GM11168 (cell line): ENCODE results near the gene VIM.
"Not testable (repeated sequence)": the region's sequence is repeated elsewhere in the genome, so short reads cannot be mapped to it uniquely, and the experiment has no call there.

Experiments used
- in situ Hi-C: fragments of 300-500 bp; cut with MboI; formaldehyde crosslinking; loops from one replicate; pipeline ENCODE4 v1.12.0; 2022; ENCODE audit warnings: low sequenced_read_pairs; ENCODE audit not compliant: unreplicated experiment

VIM gene

DNA sequence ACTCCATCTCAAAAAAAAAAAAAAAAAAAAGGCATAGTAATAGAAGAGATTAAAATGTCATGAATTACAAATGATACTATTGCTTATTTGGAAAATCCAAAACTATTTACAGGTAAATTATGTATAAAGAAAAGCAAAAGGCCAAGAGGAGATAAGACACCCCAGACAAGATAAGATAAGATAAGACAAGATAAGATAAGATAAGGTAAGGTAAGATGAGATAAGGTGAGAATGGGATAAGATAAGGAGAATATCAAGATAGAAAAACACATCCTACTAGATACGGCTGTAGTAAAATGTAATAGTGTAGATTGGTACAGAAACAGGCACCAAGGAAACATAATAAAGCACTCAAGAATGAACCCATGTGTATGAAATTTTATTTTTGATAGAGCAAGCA is 20.9 kb downstream of the VIM start:
- in situ Hi-C loops: loop anchor here (5.0 to 25.0 kb wide), 2 partner anchors 392 to 812 kb away; partner anchors contain the start of gene PTER

DNA sequence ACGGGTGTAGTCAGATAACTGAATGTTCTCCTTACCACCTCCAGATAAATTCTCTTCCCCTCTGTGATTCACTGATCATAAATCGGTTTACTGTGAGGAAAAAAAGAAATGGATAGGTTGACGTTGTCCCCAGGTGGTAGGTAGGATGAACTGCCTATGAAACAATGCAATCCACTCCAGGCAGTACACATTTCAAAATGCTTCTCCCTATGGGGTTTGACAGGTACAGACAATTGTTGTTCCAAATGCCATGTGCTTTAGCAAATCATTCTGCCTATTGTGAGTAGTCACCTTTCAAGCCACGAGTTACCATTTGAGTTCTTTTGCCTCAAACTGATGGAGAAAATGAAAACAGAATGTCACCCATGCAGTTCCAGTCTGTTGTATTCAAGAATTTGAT is 21.8 kb downstream of the VIM start:
- in situ Hi-C loops: loop anchor here (5.0 to 25.0 kb wide), 2 partner anchors 393 to 813 kb away; partner anchors contain the start of gene PTER

DNA sequence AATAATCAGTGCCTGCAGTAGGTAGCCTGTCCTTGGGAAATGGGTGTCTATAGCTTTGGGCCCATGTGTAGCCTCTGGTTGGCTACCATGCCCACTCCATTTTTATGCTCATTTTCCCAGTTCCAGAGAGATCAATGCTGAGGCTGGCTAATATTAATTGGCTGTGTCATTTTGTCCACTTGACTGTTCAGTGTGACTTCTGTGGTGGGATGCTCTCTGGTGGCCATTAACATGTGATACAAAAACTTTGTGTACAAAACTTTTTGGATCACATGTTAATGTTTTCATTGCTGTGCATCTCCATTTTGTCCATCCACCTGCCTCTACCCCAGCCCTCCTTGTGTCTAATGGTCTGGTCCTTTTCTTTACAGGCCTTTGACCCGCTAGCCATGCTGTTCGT is 22.7 kb downstream of the VIM start:
- in situ Hi-C loops: no loop called here

DNA sequence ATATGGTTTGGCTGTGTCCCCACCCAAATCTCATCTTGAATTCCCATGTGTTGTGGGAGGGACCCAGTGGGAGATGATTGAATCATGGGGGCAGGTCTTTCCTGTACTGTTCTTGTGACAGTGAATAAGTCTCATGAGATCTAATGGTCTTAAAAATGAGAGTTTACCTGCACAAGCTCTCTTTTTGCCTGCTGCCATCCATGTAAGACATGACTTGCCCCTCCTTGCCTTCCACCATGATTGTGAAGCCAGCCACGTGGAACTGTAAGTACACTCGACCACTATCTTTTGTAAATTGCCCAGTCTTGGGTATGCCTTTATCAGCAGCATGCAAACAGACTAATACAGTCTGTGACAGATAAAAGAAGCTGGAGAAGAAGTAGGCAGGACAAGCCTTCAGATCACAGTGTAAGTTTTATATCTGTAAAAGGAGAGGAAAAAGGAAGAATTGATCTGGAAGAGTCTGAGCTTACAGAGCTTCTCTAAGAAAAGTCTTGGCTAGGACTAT is 26.6 kb downstream of the VIM start:
- in situ Hi-C loops: not testable (repeated sequence)

DNA sequence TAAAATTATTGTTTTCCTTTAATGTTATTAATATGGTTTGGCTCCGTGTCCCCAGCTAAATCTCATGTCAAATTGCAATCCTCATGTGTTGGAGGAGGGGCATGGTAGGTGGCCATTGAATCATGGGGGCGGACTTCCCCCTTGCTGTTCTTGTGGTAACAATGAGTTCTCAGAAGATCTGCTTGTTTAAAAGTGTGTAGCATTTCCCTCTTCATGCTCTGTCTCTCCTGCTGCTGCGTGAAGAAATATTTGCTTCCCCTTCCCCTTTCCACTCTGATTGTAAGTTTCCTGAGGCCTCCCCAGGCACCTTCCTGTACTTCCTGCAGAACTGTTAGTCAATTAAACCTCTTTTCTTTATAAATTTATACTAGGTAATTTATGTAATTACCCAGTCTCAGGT is 27.5 kb downstream of the VIM start:
- in situ Hi-C loops: no loop called here

DNA sequence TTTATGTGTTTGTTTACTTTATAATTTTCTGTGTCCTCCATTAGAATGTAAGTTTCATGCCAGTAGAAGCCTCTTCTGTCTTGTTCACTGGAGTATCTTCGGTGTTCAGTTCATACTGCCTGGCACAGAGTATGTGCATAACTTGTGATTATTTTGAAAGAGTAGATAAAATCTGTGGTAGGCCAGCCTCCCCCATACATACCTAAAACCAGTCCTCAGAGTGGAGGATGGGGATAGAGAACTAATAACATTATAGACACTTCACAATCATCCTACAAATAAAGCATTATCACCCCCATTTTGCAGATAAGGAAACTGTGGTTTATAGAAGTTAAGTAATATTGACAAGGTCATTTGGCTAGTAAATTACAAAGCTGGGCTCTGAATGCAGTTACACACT is 28.0 kb downstream of the VIM start:
- in situ Hi-C loops: no loop called here

DNA sequence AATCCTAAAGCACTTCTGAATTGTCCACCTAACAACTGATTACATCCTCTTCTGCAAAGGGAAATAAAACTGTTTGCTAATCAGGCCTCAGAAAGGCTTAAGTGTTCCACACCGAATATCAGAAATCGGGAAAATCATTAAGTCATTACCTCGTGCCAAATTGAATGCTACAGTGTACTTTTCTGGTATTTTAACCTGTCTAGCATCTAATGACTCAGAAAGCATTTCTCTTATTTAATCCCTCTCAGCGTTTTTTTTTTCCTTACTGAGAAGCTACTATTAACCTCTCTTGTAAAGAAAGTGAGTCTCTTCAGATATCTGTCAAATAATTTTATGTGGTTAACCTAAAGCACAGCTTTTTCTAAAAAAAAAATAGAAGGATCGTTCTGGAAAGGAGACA is 28.6 kb downstream of the VIM start:
- in situ Hi-C loops: no loop called here

DNA sequence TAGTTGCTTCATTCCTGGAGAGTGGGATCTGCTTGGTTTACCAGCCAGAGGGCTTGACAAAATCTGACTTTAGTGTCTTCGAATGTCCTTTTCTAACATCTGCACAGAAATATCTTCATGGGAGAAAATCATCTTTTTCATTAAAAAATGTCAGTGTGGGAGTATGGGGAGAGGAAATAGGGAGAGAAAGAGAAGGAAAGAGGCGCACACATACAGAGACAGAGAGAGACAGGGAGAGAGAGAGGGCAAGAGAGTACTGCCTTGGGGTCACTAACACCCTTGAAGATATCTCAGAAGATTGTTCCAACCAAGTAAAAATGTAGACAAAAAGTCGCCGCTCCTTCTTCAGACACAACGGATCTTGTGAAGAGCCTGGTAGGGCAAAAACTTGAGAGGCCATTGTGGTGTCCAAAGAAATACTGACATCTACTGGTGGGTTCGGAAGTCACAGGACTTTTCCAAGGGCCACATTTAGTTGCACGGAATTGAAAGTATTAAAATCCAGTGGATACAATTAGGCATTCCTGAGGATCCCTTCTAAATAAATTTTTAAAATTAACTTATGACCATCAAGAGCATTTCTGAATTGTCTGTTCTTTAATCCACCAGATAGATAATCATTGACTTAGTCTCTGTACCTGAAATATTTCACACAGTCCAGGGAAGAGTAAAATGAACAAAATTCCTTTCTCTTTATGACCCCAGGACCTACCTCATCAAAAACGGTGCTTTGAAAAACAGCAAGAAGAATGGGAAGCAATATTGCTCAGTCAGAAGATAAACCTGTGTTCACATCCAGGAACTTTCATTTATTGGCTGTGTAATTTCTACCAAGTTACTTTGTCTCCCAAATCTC is 29.7 kb downstream of the VIM start:
- in situ Hi-C loops: no loop called here

DNA sequence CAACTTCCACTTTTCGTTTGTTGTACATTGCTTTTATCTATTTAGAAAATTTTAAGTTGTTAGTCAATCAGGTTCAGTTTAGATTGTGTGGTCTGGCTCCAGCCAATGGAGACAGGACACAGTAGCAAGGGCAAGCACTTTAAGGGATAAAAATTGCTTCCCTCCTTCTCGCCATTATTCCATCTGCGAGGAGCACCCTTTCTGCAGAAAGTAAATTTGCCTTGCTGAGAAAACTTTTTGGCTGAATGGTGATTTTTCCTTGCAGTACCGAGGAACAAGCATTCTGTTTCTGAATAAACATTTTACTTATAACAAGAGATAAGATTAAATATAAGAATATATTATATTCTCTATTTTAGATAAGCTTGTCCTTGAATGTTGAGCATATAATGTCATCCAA is 34.5 kb downstream of the VIM start:
- in situ Hi-C loops: no loop called here

DNA sequence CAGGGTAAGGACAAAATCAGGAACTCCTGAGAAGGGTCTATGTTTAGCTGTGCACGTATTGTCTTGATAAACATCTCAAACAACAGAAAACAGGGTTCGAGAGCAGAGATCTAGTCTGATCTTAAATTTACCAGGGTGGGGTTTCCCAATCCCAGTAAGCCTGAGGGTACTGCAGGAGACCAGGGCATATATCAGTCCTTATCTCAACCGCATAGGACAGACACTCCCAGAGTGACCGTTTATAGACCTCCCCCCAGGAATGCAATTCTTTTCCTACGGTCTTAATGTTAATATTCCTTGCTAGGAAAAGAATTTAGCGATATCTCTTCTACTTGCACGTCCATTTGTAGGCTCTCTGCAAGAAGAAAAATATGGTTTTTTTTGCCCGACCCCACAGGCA is 35.5 kb downstream of the VIM start:
- in situ Hi-C loops: no loop called here

DNA sequence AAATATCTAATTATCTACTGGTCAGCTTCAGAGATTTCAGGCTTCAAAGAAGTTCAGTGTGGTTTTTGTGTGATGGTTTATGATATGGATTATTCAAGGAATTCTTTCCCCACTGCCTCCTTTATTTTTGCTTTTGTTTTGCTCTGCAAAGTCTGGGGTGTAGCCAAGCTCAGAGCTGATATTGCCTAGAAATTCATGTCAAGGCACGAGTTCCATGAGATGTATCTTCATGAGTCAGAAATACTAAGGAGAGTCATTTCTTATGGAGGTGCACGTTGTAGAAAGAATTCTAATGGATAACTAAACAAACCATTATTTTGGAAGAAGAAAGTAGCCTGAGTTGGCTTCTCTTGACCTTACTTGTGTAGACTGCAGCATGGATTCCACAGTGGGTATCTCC is 37.4 kb downstream of the VIM start:
- in situ Hi-C loops: no loop called here

DNA sequence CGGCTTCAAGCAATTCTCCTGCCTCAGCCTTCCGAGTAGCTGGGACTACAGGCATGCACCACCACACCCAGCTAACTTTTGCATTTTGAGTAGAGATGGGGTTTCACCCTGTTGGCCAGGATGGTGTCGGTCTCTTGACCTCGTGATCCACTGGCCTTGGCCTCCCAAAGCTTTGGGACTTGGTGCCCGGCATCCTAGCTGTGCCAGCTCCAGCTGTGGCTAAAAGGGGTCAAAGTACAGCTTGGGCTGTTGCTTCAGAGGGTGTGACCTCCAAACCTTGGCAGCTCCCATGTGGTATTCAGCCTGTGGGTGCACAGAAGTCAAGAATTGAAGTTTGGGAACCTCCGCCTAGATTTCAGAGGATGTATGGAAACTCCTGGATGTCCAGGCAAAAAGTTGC is 38.5 kb downstream of the VIM start:
- in situ Hi-C loops: not testable (repeated sequence)

DNA sequence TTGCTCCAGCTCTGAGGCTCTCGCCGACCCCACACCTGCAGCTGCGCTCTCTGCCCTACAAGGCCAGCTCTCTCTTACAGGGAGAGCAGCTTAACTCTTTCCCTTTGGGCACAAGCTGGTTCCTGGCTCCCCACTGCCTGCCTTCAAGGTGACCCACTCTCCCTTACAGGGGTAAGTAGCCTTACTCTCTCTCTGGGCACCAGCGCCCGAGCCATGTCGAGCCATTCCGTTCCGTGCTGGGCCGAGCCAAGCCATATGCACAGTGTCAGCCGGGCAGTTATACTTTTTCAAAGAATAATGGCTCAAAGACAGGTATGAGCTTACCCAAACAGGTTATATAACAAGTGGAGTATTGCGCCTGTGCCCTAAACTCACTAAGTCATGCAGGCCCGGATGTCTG is 44.6 kb downstream of the VIM start:
- in situ Hi-C loops: no loop called here

DNA sequence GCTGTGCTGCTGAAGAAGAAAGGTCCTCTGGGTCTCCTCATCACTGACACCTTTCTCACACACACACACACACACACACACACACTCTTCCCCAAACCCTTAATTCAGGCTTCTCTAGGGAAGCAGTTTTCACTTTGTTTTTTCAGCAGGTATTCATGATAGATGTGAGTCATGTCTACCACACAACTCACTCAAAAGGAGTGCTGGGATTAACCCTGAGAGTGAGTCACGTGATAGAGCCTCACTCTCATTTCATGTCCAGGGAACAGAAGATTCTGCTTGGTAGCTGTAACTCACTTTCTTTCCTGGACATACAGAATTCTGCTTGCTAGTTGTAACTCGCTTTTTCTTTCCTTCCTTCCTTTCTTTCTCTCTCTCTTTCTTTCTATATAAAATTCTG is 45.4 kb downstream of the VIM start:
- in situ Hi-C loops: no loop called here

DNA sequence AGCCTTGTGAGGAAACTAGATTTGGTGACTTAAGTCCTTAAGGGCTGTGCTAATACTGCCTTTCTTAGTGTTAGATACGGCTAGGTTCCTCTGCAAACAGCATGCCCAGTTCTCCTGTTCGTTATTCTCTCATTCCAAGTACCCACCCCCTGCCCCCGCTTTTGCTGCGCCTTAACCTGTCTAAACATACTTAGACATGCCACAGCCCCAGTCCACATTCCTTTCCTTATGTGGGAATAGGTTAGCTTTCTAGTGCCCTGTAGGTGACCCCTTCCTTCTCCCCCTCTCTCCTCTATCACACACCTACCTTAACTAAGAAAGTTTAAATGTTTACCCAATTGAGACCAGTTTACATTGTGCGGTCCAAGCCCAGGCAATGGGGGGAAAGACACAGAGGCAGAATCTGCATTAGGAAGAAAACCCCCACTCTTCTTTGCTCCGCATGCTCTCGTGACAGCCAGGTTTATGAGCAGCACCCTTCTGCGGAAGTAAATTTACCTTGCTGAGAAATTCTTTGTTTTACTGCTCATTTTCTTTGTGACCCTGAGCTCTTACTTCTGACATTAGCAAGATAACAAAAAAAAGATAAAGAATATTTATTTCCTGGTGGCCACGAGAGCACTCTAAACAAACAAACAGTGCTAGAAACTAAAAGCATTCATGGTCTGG is 48.8 kb downstream of the VIM start:
- in situ Hi-C loops: no loop called here

DNA sequence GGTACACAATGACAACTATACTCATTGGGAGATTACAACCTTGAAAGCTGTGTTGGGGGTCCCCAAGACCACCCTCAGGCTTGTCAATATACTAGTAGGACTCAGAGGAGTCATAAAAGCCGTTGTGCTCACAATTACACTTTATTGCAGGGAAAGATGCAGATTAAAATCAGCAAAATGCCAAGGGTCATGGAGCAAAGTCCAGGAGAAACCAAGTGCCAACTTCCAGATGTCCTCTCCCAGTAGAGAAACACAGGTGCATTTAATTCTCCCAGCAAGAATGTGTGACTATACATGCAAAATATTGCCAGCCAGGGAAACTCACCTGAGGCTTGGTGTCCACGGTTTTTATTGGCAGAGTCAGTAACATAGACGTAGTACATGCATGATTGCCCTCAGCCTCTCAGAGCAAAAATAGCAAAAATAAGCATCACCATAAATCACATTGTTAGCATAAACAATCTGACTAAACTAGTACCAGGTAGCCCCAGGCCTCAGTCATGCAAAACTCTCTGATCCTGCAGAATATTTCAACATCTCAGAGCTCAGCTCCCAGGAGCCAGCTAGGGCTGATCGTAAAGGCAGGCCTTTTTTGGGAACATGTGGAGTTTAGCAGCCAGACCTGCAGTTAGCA is 50.7 kb downstream of the VIM start:
- in situ Hi-C loops: no loop called here

DNA sequence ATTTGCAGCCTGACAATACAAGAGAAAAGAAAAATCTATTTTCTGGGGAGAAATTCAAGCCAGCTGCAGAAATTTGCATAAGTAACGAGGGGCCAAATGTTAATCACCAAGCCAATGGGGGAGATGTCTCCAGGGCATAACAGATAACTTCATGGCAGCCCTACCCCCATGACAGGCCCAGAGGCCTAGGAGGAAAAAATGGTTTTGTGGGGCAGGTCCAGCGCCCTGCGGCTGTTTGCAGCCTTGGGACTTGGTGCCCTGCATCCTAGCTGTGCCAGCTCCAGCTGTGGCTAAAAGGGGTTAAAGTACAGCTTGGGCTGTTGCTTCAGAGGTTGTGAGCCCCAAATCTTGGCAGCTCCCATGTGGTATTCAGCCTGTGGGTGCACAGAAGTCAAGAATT is 54.3 kb downstream of the VIM start:
- in situ Hi-C loops: no loop called here

DNA sequence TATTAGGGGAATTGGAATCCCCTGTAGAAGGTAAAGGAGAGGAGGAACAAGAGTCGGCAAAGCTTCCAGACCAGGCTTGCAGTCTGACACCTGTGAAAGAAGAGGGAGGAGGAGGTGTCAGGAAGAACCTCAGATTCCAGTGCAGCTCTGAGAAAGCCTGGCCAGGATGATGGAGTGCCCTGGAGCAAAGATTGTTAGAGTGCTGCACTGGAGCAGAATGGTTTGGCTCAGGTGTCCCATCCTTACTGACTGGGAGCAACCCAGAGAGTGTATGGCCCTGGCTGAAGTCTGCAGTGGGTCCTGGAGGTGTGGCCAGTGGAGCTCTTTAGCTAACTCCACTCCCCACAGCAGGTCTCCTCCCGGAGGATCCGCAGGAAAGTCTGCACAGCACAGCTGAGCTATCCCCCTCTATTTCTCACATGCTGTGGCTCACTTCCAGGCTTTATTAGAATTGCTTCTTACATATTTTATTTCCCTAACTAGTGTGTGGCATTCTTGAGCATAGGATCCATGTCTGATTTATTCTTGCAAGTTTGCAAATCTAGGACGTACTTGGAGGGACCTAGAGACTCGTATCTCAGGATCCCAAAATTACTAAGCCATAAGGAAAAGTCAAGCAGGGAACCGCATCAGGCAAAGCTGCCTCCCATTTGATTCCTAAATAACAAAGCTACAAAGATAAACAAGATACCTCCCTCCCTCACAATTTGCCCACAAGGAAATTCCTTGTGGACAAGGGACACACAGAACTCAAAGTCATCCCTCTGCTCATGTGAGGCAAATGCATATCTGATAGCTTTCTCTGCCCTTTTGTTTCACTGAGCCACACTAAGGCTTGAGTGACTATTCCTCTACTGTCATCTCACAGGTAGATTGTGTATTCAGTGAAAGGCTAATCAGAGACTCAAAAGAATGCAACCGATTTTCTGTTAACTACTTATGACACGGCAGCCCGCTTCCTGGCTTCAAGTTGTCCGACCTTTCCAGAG is 58.8 kb downstream of the VIM start:
- in situ Hi-C loops: no loop called here
